ENCODE results near the gene ADNP. TPM values are rescaled to one million over a fixed set of nuclear protein-coding genes. Genes with fewer than 3 reads are reported as not detected.

Gene ADNP
- total RNA-seq, 1 donor from 2014 or later: 51.2 TPM

GRCh38 chr20:50852085-50852484 lies 79.2 kb downstream of the ADNP start:
- DNase-seq (ENCODE audit: extremely low read depth, low read depth, low spot score): no peak

- DNase-seq (ENCODE audit: extremely low read depth, low read depth, low spot score): no peak
These were observed 80.4 kb downstream of the ADNP start for GRCh38 chr20:50850721-50851286.

- DNase-seq (ENCODE audit: extremely low read depth, low read depth, low spot score): no peak
These were observed 82.2 kb downstream of the ADNP start for GRCh38 chr20:50848846-50849673.

GRCh38 chr20:50848341-50848808 lies 82.9 kb downstream of the ADNP start:
- no peak for DNase-seq (ENCODE audit: extremely low read depth, low read depth, low spot score)

- no peak for DNase-seq (ENCODE audit: extremely low read depth, low read depth, low spot score)
These were observed 85.5 kb downstream of the ADNP start for GRCh38 chr20:50845566-50846215.

- DNase-seq (ENCODE audit: extremely low read depth, low read depth, low spot score): peak; percentile 16
These were observed 86.7 kb downstream of the ADNP start for GRCh38 chr20:50844430-50845100.

- no peak for DNase-seq (ENCODE audit: extremely low read depth, low read depth, low spot score)
These were observed 87.6 kb downstream of the ADNP start for GRCh38 chr20:50843331-50844276.

GRCh38 chr20:50842821-50843220 lies 88.4 kb downstream of the ADNP start:
- DNase-seq (ENCODE audit: extremely low read depth, low read depth, low spot score): no peak

Other genes starting within 250 kb of the ADNP start
- gene RIPOR3, start 239.9 kb downstream of the ADNP start, total RNA-seq: 0.41 TPM in 1 of 2 replicates, not detected in the other
- 0.12 and 1.1 TPM in 2 replicates for gene PARD6B, start 199.9 kb downstream of the ADNP start, total RNA-seq
- gene BCAS4, start 136.4 kb downstream of the ADNP start, total RNA-seq: 1.8 and 11.1 TPM in 2 replicates
- gene DPM1, start 27.1 kb upstream of the ADNP start, total RNA-seq: 40.7 and 60.4 TPM in 2 replicates
- 5.6 and 6.5 TPM in 2 replicates for gene MOCS3, start 27.4 kb upstream of the ADNP start, total RNA-seq
- gene KCNG1, start 91.7 kb upstream of the ADNP start, total RNA-seq: 11.5 and 23.2 TPM in 2 replicates

All from glomerular endothelial cell (primary cell).